HepG2 (cell line): Measurements from ENCODE around the gene IL3. TPM values are rescaled to one million over a fixed set of nuclear protein-coding genes. Genes with fewer than 3 reads are reported as not detected.

ENCODE experiments used
- ATAC-seq: fragments of 200-7000 bp; cut with Tn5 transposase; 3 replicates; pipeline ENCODE4 v1.9.1; 2020; ENCODE audit warnings: mild to moderate bottlenecking, moderate library complexity
- BruUV-seq: library from RNA; stranded (reverse); fragments of 400-500 nt; replicated peaks from 2 replicates; lab custom pipeline; 2021; lab: Mats Ljungman, UMichigan
- CTCF ChIA-PET: fragments of 300-600 bp; formaldehyde crosslinking; extraction: SDS; loops from one replicate; lab custom pipeline; 2021; ENCODE audit warnings: low total read pairs, inconsistent platforms, low intra/inter-chr PET ratio; lab: Yijun Ruan, JAX
- POLR2A ChIA-PET: fragments of 350-600 bp; sonication (Branson Sonifier 250); formaldehyde crosslinking; loops from one replicate; lab custom pipeline; 2020; ENCODE audit warnings: antibody characterized with exemption, inconsistent platforms; lab: Yijun Ruan, JAX
- DNase-seq: peaks from one replicate; pipeline ENCODE4 v3.0.0-alpha.2; 2015; ENCODE audit warnings: low spot score
- FAIRE-seq: peaks from 3 replicates; lab custom pipeline; 2011; peaks lifted over from hg19 to GRCh38; lab: Jason Lieb, UNC
- H2AFZ ChIP-seq: one replicate; pipeline ENCODE4 v1.6.1; 2011; ENCODE audit warnings: low read length, inconsistent platforms
- H3K27ac ChIP-seq: fragments of 300-600 bp; 3 replicates; pipeline ENCODE4 v1.8.0; 2011; ENCODE audit warnings: mixed run types, mild to moderate bottlenecking, mixed read lengths, low read length, inconsistent platforms; ENCODE audit not compliant: insufficient read depth; ENCODE audit errors: extremely low read length
- H3K27me3 ChIP-seq, 2 experiments: fragments of 200-600 bp in 1 of 2; 2 replicates in 1 of 2; 3 replicates in 1 of 2; pipeline versions ENCODE4 v1.6.0 to v1.8.0; 2011; ENCODE audit warnings: low read length in 2 of 2, mild to moderate bottlenecking in 2 of 2, moderate library complexity in 2 of 2, inconsistent platforms in 1 of 2; ENCODE audit not compliant: insufficient read depth in 2 of 2, control insufficient read depth in 1 of 2
- H3K36me3 ChIP-seq, 2 experiments: fragments of 200-600 bp in 1 of 2; replicated peaks in 1 of 2; 2 replicates in 1 of 2; 3 replicates in 1 of 2; pipeline versions ENCODE4 v1.5.1 to v1.8.0; 2011; ENCODE audit warnings: low read length in 2 of 2, inconsistent platforms in 1 of 2; ENCODE audit not compliant: insufficient read depth in 2 of 2, control insufficient read depth in 1 of 2
- H3K4me1 ChIP-seq: 2 replicates; pipeline ENCODE4 v1.5.1; 2012; ENCODE audit warnings: low read length, inconsistent platforms; ENCODE audit not compliant: insufficient read depth
- H3K4me2 ChIP-seq: 2 replicates; pipeline ENCODE4 v1.6.0; 2011; ENCODE audit warnings: low read depth, low read length, inconsistent platforms
- H3K4me3 ChIP-seq, 3 experiments: fragments of 200-600 bp in 1 of 3; sonication (generic), shearing (Covaris generic) in 1 of 3; replicated peaks in 1 of 3; 2 replicates each; pipeline ENCODE4 v1.5.1; 2011 to 2016; ENCODE audit warnings: low read length in 3 of 3, inconsistent platforms in 2 of 3, low read depth in 2 of 3, mild to moderate bottlenecking in 2 of 3, control low read depth in 1 of 3, mixed read lengths in 1 of 3; ENCODE audit not compliant: insufficient read depth in 1 of 3
- H3K79me2 ChIP-seq: one replicate; pipeline ENCODE4 v1.6.1; 2011; ENCODE audit warnings: low read length, inconsistent platforms; ENCODE audit not compliant: insufficient read depth
- H3K9ac ChIP-seq: 2 replicates; pipeline ENCODE4 v1.6.0; 2011; ENCODE audit warnings: mild to moderate bottlenecking, low read depth, low read length, inconsistent platforms; ENCODE audit not compliant: insufficient read depth
- H3K9me3 ChIP-seq: 2 replicates; pipeline ENCODE4 v1.5.1; 2012; ENCODE audit warnings: mild to moderate bottlenecking, low read length
- H4K20me1 ChIP-seq: 2 replicates; pipeline ENCODE4 v1.6.0; 2011; ENCODE audit warnings: inconsistent platforms, mild to moderate bottlenecking, low read length, moderate library complexity; ENCODE audit not compliant: insufficient read depth
- CENPBD1 ChIP-seq: sonication (generic); formaldehyde crosslinking; IDR thresholded peaks from 2 replicates; pipeline ENCODE4 v1.8.0; 2022; ENCODE audit warnings: missing genetic modification reagents, low read depth, mild to moderate bottlenecking, borderline replicate concordance
- CENPT ChIP-seq: sonication (generic); formaldehyde crosslinking; IDR thresholded peaks from 2 replicates; pipeline ENCODE4 v1.8.0; 2022; ENCODE audit warnings: low read depth, mild to moderate bottlenecking, moderate library complexity, missing genetic modification reagents
- FOXO4 ChIP-seq: sonication (generic); formaldehyde crosslinking; conservative IDR thresholded peaks from 2 replicates; pipeline ENCODE4 v1.8.1; 2023; ENCODE audit warnings: missing genetic modification reagents
- HOXA7 ChIP-seq: sonication (generic); formaldehyde crosslinking; IDR thresholded peaks from 2 replicates; pipeline ENCODE4 v1.8.1; 2022; ENCODE audit warnings: mild to moderate bottlenecking, missing genetic modification reagents, moderate library complexity
- MEIS1 ChIP-seq: sonication (generic); formaldehyde crosslinking; IDR thresholded peaks from 2 replicates; pipeline ENCODE4 v1.9.0; 2021; ENCODE audit warnings: mild to moderate bottlenecking, missing genetic modification reagents, moderate library complexity, borderline replicate concordance
- NCOR1 ChIP-seq: fragments of 200-600 bp; sonication (generic); IDR thresholded peaks from 2 replicates; pipeline ENCODE4 v1.7.0; 2017; ENCODE audit warnings: antibody characterized with exemption, low read length, borderline replicate concordance
- NR3C1 ChIP-seq: sonication (generic); formaldehyde crosslinking; IDR thresholded peaks from 2 replicates; pipeline ENCODE4 v1.4.0; 2020; ENCODE audit warnings: missing genetic modification reagents
- SMYD3 ChIP-seq: sonication (generic); formaldehyde crosslinking; IDR thresholded peaks from 2 replicates; pipeline ENCODE4 v1.8.1; 2023; ENCODE audit warnings: mild to moderate bottlenecking, missing genetic modification reagents
- SRSF4 ChIP-seq: fragments of 200-400 bp; formaldehyde crosslinking; IDR thresholded peaks from one replicate; pipeline ENCODE4 v1.6.1; 2018; ENCODE audit warnings: mild to moderate bottlenecking, low read depth, low read length, moderate library complexity; ENCODE audit not compliant: poor library complexity, severe bottlenecking
- ZBTB10 ChIP-seq: sonication (generic); formaldehyde crosslinking; IDR thresholded peaks from 2 replicates; pipeline ENCODE4 v1.4.0; 2020; ENCODE audit warnings: missing genetic modification reagents, borderline replicate concordance
- ZNF33B ChIP-seq: sonication (generic); formaldehyde crosslinking; IDR thresholded peaks from 2 replicates; pipeline ENCODE4 v1.5.1; 2020; ENCODE audit warnings: mild to moderate bottlenecking, missing genetic modification reagents
- ZNF564 ChIP-seq: sonication (generic); formaldehyde crosslinking; IDR thresholded peaks from 2 replicates; pipeline ENCODE4 v1.8.1; 2023; ENCODE audit warnings: mild to moderate bottlenecking, missing genetic modification reagents
- ZNF576 ChIP-seq: sonication (generic); formaldehyde crosslinking; IDR thresholded peaks from 2 replicates; pipeline ENCODE4 v1.4.0; 2020; ENCODE audit warnings: mild to moderate bottlenecking, missing genetic modification reagents
- ZSCAN21 ChIP-seq: sonication (generic); formaldehyde crosslinking; IDR thresholded peaks from 2 replicates; pipeline ENCODE4 v1.8.0; 2022; ENCODE audit warnings: mild to moderate bottlenecking, missing genetic modification reagents, moderate library complexity, borderline replicate concordance
- WGBS: methylation state at CpG from one replicate; pipeline ENCODE4 v1.1.6; 2017; ENCODE audit warnings: low lambda C conversion rate; 5-methylcytosine and 5-hydroxymethylcytosine counted together
- in situ Hi-C: cut with HindIII; loops from 2 replicates; pipeline ENCODE4 v1.10.0; 2017; ENCODE audit warnings: low pct_unique_long_range_greater_than_20kb; ENCODE audit not compliant: extremely low pct_ligation_motif_present
- intact Hi-C: fragments of 100-400 bp; cut with micrococcal nuclease; formaldehyde crosslinking; loops from one replicate; pipeline ENCODE4 v1.10.0; 2022; ENCODE audit not compliant: unreplicated experiment
- polyA plus RNA-seq, 8 experiments: library from polyadenylated mRNA; depleted of rRNA in 3 of 8; stranded (reverse) in 7 of 8; unstranded in 1 of 8; fragments of >200 nt; fragmentation: Illumina TruSeq in 4 of 8; extraction: Trizol in 4 of 8; gene quantifications; 2 replicates each; pipeline versions ENCODE4 v1.2.1 to v1.2.3, GENCODE V29; 2011 to 2016; ENCODE audit warnings: low read depth in 4 of 8, missing spikeins in 1 of 8, mixed read lengths in 1 of 8; ENCODE audit not compliant: insufficient read depth in 1 of 8
- total RNA-seq, 5 experiments: library from RNA; depleted of rRNA; stranded (reverse); fragments of >200 nt; fragmentation: Illumina TruSeq; extraction: Trizol; gene quantifications; 2 replicates each; pipeline ENCODE4 v1.2.3, GENCODE V29; 2016; ENCODE audit warnings: low read depth in 1 of 5
- TF ChIP-seq, protein P1 (sequence below): sonication (generic); formaldehyde crosslinking; IDR thresholded peaks from 2 replicates; pipeline ENCODE4 v1.9.0; 2021; ENCODE audit warnings: missing genetic modification reagents, borderline replicate concordance

Gene IL3
- total and polyA plus RNA-seq, 2 of the 13 experiments (the other 11 are each of a cell fraction or from before 2014, with no cell fraction given), result not detected

- TF ChIP-seq, protein P1, sequence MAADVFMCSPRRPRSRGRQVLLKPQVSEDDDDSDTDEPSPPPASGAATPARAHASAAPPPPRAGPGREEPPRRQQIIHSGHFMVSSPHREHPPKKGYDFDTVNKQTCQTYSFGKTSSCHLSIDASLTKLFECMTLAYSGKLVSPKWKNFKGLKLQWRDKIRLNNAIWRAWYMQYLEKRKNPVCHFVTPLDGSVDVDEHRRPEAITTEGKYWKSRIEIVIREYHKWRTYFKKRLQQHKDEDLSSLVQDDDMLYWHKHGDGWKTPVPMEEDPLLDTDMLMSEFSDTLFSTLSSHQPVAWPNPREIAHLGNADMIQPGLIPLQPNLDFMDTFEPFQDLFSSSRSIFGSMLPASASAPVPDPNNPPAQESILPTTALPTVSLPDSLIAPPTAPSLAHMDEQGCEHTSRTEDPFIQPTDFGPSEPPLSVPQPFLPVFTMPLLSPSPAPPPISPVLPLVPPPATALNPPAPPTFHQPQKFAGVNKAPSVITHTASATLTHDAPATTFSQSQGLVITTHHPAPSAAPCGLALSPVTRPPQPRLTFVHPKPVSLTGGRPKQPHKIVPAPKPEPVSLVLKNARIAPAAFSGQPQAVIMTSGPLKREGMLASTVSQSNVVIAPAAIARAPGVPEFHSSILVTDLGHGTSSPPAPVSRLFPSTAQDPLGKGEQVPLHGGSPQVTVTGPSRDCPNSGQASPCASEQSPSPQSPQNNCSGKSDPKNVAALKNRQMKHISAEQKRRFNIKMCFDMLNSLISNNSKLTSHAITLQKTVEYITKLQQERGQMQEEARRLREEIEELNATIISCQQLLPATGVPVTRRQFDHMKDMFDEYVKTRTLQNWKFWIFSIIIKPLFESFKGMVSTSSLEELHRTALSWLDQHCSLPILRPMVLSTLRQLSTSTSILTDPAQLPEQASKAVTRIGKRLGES (CRISPR knock-in tag), result no peak
- TF ChIP-seq ZNF576 (CRISPR knock-in tag) (no peak), FOXO4 (no peak), ZNF564 (CRISPR knock-in tag) (no peak), SMYD3 (CRISPR knock-in tag) (no peak), NR3C1 (CRISPR knock-in tag) (no peak), ZSCAN21 (CRISPR knock-in tag) (no peak)
These were observed 29.7 kb downstream of the IL3 start (continued) for GRCh38 chr5:132090107-132090506.

DNA sequence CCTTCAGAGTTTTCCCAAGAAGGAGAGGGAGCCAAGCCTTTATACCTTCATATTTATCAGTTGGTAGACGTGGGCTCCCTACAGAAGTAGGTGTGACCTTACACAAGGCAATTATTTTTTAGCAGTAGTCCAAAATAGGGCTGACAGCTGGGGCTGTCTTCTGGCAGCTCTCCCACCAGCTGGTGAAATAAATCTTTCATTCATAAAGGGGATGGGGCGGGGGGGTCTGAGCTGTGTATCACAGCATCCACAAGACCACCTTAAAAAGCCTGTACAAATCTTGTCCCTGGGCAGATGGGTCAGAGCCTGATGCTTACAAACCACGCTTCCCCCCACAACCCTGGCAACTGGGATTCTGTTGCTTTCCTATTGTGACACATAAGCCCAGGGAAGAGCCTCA, 32.8 kb downstream of the IL3 start:
- in situ Hi-C loops, result no loop called here
- WGBS, result 0% methylated on average over 2 of the region's 3 CpGs
- ChIA-PET CTCF (no interaction called here), POLR2A (no interaction called here)
- Histone ChIP-seq H3K79me2 (no peaks in the 10 kb centered on the region), H3K9me3 (no peaks in the 10 kb centered on the region), H3K4me2 (no peak overlapping the region), H3K4me3 (no peak overlapping the region), H4K20me1 (no peaks in the 10 kb centered on the region), H3K27ac (no peak overlapping the region), H3K4me1 (peaks cover 12% of the 10 kb centered on the region), H3K36me3 (no peaks in the 10 kb centered on the region), H3K27me3 (peaks cover 0 to 8% of the 10 kb centered on the region in 2 experiments; a peak in 2 of 5 replicates), H3K9ac (no peak overlapping the region), H2AFZ (no peak overlapping the region)
- no peak for DNase-seq
- no TSS peak for BruUV-seq
- no peak for ATAC-seq
- FAIRE-seq, result no peak
- intact Hi-C loops, result no loop called here
- no peak for TF ChIP-seq ZNF33B (CRISPR knock-in tag)
- TF ChIP-seq SRSF4, result no peak
- no peak for TF ChIP-seq CENPT (CRISPR knock-in tag)
- TF ChIP-seq HOXA7 (CRISPR knock-in tag), result no peak
- TF ChIP-seq ZBTB10 (CRISPR knock-in tag), result no peak
- TF ChIP-seq NCOR1, result no peak
- TF ChIP-seq CENPBD1 (CRISPR knock-in tag), result no peak
- TF ChIP-seq MEIS1 (CRISPR knock-in tag), result no peak
